PC-3 (cell line): ENCODE measurements around the gene DUSP22. TPM values are rescaled to one million over a fixed set of nuclear protein-coding genes. Genes with fewer than 3 reads are reported as not detected.

ENCODE experiments used
- ATAC-seq: fragments of 200-7000 bp; cut with Tn5 transposase; 2 replicates; pipeline ENCODE4 v1.9.1; 2020; ENCODE audit warnings: mild to moderate bottlenecking, moderate library complexity
- BruUV-seq: library from RNA; stranded (reverse); fragments of 400-500 nt; replicated peaks from 2 replicates; lab custom pipeline; 2021; lab: Mats Ljungman, UMichigan
- CTCF ChIA-PET: fragments of 300-600 bp; sonication (Branson Sonifier 250); formaldehyde crosslinking; loops from one replicate; lab custom pipeline; 2022; ENCODE audit warnings: antibody characterized with exemption; lab: Charles Lee
- POLR2A ChIA-PET: fragments of 300-600 bp; sonication (Branson Sonifier 250); formaldehyde crosslinking; loops from one replicate; lab custom pipeline; 2022; ENCODE audit warnings: antibody characterized with exemption; ENCODE audit not compliant: unreplicated experiment; lab: Charles Lee
- DNase-seq: peaks from one replicate; pipeline ENCODE4 v3.0.0-alpha.2; 2015
- H2AFZ ChIP-seq: fragments of 300-600 bp; sonication (generic); 2 replicates; pipeline ENCODE4 v1.6.0; 2016; ENCODE audit warnings: antibody characterized with exemption, low read length
- H3F3A ChIP-seq: fragments of 300-600 bp; sonication (generic); one replicate; pipeline ENCODE4 v1.6.0; 2017; ENCODE audit warnings: antibody characterized with exemption, low read length, control low read depth, mild to moderate bottlenecking; ENCODE audit not compliant: unreplicated experiment
- H3K27ac ChIP-seq: fragments of 300-600 bp; sonication (generic); 2 replicates; pipeline ENCODE4 v1.5.1; 2016; ENCODE audit warnings: mild to moderate bottlenecking, low read length
- H3K27me3 ChIP-seq: fragments of 300-600 bp; sonication (generic); 2 replicates; pipeline ENCODE4 v1.6.1; 2016; ENCODE audit warnings: low read length, mixed read lengths
- H3K36me3 ChIP-seq: fragments of 300-600 bp; sonication (generic); 2 replicates; pipeline ENCODE4 v1.6.1; 2016; ENCODE audit warnings: low read depth, mixed run types, low read length, mixed read lengths
- H3K4me1 ChIP-seq: fragments of 300-600 bp; sonication (generic); 2 replicates; pipeline ENCODE4 v1.5.1; 2016; ENCODE audit warnings: low read length; ENCODE audit not compliant: insufficient read depth
- H3K4me2 ChIP-seq: fragments of 300-600 bp; sonication (generic); 2 replicates; pipeline ENCODE4 v1.6.0; 2016; ENCODE audit warnings: low read length
- H3K4me3 ChIP-seq: fragments of 300-600 bp; sonication (generic); 2 replicates; pipeline ENCODE4 v1.5.1; 2016; ENCODE audit warnings: mild to moderate bottlenecking, low read length, mixed read lengths
- H3K79me2 ChIP-seq: fragments of 300-600 bp; sonication (generic); 2 replicates; pipeline ENCODE4 v1.6.1; 2017; ENCODE audit warnings: low read length, mixed read lengths
- H3K9ac ChIP-seq: fragments of 300-600 bp; sonication (generic); 2 replicates; pipeline ENCODE4 v1.6.0; 2016; ENCODE audit warnings: mild to moderate bottlenecking, low read length
- H3K9me2 ChIP-seq: fragments of 300-600 bp; sonication (generic); replicated peaks from 2 replicates; pipeline ENCODE4 v1.6.1; 2016; ENCODE audit warnings: mixed run types, low read length, mixed read lengths
- H3K9me3 ChIP-seq: fragments of 300-600 bp; sonication (generic); 2 replicates; pipeline ENCODE4 v1.6.1; 2016; ENCODE audit warnings: low read length, mixed read lengths
- H4K20me1 ChIP-seq: fragments of 300-600 bp; sonication (generic); 2 replicates; pipeline ENCODE4 v1.6.1; 2016; ENCODE audit warnings: low read length, mixed read lengths
- CTCF ChIP-seq: fragments of 300-600 bp; sonication (generic); conservative IDR thresholded peaks from 2 replicates; pipeline ENCODE4 v1.5.1; 2017; ENCODE audit warnings: antibody characterized with exemption, low read depth, mild to moderate bottlenecking, low read length
- EZH2 ChIP-seq: fragments of 300-600 bp; sonication (generic); IDR thresholded peaks from one replicate; pipeline ENCODE4 v1.6.1; 2017; ENCODE audit warnings: antibody characterized with exemption, mild to moderate bottlenecking, low read length; ENCODE audit not compliant: unreplicated experiment
- EZH2phosphoT487 ChIP-seq: fragments of 300-600 bp; sonication (generic); IDR thresholded peaks from 2 replicates; pipeline ENCODE4 v1.6.1; 2018; ENCODE audit warnings: mild to moderate bottlenecking, antibody characterized with exemption, low read length, borderline replicate concordance
- intact Hi-C: fragments of 100-400 bp; cut with micrococcal nuclease; formaldehyde crosslinking; loops from 2 replicates; pipeline ENCODE4 v1.9.0; 2023
- total RNA-seq: library from RNA; depleted of rRNA; stranded (reverse); fragments of >200 nt; gene quantifications from 2 replicates; pipeline ENCODE4 v1.2.3, GENCODE V29; 2014

DUSP22 gene
- total RNA-seq, 1 experiment from 2014 or later: 37.8 TPM

- no peaks in the 10 kb centered on the region for H3K9me2 ChIP-seq
- intact Hi-C loops: no loop called here
- no peaks in the 10 kb centered on the region for H4K20me1 ChIP-seq
- no peak overlapping the region for H2AFZ ChIP-seq
- DNase-seq (no peak), ATAC-seq (no peak)
- no peaks in the 10 kb centered on the region for H3K9me3 ChIP-seq
- CTCF ChIA-PET: no interaction called here
- no TSS peak for BruUV-seq
- H3K27me3 ChIP-seq: no peaks in the 10 kb centered on the region
- H3K4me2 ChIP-seq: no peak overlapping the region
- no peaks in the 10 kb centered on the region for H3K36me3 ChIP-seq
- H3K79me2 ChIP-seq: no peaks in the 10 kb centered on the region
- H3K9ac ChIP-seq: no peak overlapping the region
- no peaks in the 10 kb centered on the region for H3K4me1 ChIP-seq
- H3F3A ChIP-seq: no peaks in the 10 kb centered on the region
- H3K4me3 ChIP-seq: no peak overlapping the region
- POLR2A ChIA-PET: no interaction called here
- TF ChIP-seq EZH2 (no peak), EZH2phosphoT487 (no peak), CTCF (no peak)
- H3K27ac ChIP-seq: no peak overlapping the region
Observed at GRCh38 chr6:358432-358831, 66.1 kb downstream of the DUSP22 start.

- ChIA-PET CTCF (no interaction called here), POLR2A (no interaction called here)
- ATAC-seq (no peak), DNase-seq (no peak)
- TF ChIP-seq EZH2phosphoT487: no peak
- no peak for TF ChIP-seq CTCF
- no peak for TF ChIP-seq EZH2
- Histone ChIP-seq H4K20me1 (no peaks in the 10 kb centered on the region), H3K27ac (no peak overlapping the region), H3K4me2 (no peak overlapping the region), H3K9ac (no peak overlapping the region), H3K79me2 (no peaks in the 10 kb centered on the region), H2AFZ (no peak overlapping the region), H3K4me1 (no peaks in the 10 kb centered on the region), H3F3A (no peaks in the 10 kb centered on the region), H3K36me3 (no peaks in the 10 kb centered on the region), H3K9me3 (no peaks in the 10 kb centered on the region), H3K4me3 (no peak overlapping the region), H3K9me2 (no peaks in the 10 kb centered on the region), H3K27me3 (no peaks in the 10 kb centered on the region)
- intact Hi-C loops: no loop called here
- BruUV-seq: no TSS peak
Observed at GRCh38 chr6:358847-359246, 66.6 kb downstream of the DUSP22 start.

GRCh38 chr6:359261-360035, 67.2 kb downstream of the DUSP22 start:
- Histone ChIP-seq H3K27ac (no peak overlapping the region), H3K27me3 (no peaks in the 10 kb centered on the region), H3K4me2 (no peak overlapping the region), H3K79me2 (no peaks in the 10 kb centered on the region), H3K4me1 (no peaks in the 10 kb centered on the region), H3F3A (no peaks in the 10 kb centered on the region), H3K36me3 (no peaks in the 10 kb centered on the region), H3K9ac (no peak overlapping the region), H2AFZ (no peak overlapping the region), H3K9me2 (no peaks in the 10 kb centered on the region), H4K20me1 (no peaks in the 10 kb centered on the region), H3K9me3 (no peaks in the 10 kb centered on the region), H3K4me3 (no peak overlapping the region)
- TF ChIP-seq CTCF: no peak
- ATAC-seq (no peak), DNase-seq (no peak)
- CTCF ChIA-PET: no interaction called here
- POLR2A ChIA-PET: no interaction called here
- no TSS peak for BruUV-seq
- intact Hi-C loops: no loop called here
